Upper lobe of right lung (tissue), 1 donor: ENCODE measurements around the gene HNRNPAB. TPM values are rescaled to one million over a fixed set of nuclear protein-coding genes. Genes with fewer than 3 reads are reported as not detected.
A peak's percentile ranks its signal among the peaks of the same experiment; 100 is the strongest.

Experiments used
- ATAC-seq: fragments of 200-7000 bp; cut with Tn5 transposase; one replicate; pipeline ENCODE4 v1.9.1; 2020; ENCODE audit warnings: mild to moderate bottlenecking, moderate library complexity
- DNase-seq: peaks from one replicate; pipeline ENCODE4 v3.0.0-alpha.2; 2020
- H3K27ac ChIP-seq: fragments of 200-600 bp; one replicate; pipeline ENCODE4 v1.8.0; 2022
- H3K27me3 ChIP-seq: fragments of 200-600 bp; one replicate; pipeline ENCODE4 v1.8.0; 2022; ENCODE audit warnings: mild to moderate bottlenecking
- H3K36me3 ChIP-seq: fragments of 200-600 bp; one replicate; pipeline ENCODE4 v1.8.0; 2022
- H3K4me1 ChIP-seq: fragments of 200-600 bp; one replicate; pipeline ENCODE4 v1.8.0; 2022
- H3K4me3 ChIP-seq: fragments of 200-600 bp; one replicate; pipeline ENCODE4 v1.8.0; 2022; ENCODE audit warnings: mild to moderate bottlenecking
- H3K9me3 ChIP-seq: fragments of 200-600 bp; one replicate; pipeline ENCODE4 v1.8.0; 2022
- CTCF ChIP-seq: fragments of 200-600 bp; IDR thresholded peaks from one replicate; pipeline ENCODE4 v1.8.0; 2022; ENCODE audit warnings: antibody characterized with exemption
- intact Hi-C: fragments of 100-400 bp; cut with DNase I; formaldehyde crosslinking; loops from one replicate; pipeline ENCODE4 v1.11.0; 2022
- total RNA-seq: library from RNA; stranded (reverse); fragmentation: NEBNext Ultra II Directional; extraction: Animal tissue kit (Norgen Biotek cat#: 25700); gene quantifications from one replicate; pipeline ENCODE4 v1.2.1, GENCODE V29; 2021
- donor health status: DM: no; HTN: yes; CAD: no; lungs with severe emphysema.

Gene HNRNPAB
- total RNA-seq, 1 donor from 2014 or later: 116 TPM

GRCh38 chr5:178203670-178204181 lies 607 bp upstream of the HNRNPAB start:
- DNase-seq: no peak
- ATAC-seq: no peak
- peak overlapping the region; percentile 91 for H3K27ac ChIP-seq

GRCh38 chr5:178204935-178205748 lies 809 bp downstream of the HNRNPAB start:
- no peak for TF ChIP-seq CTCF
- Histone ChIP-seq H3K27ac (peak overlapping the region; percentile 91), H3K4me3 (peak overlapping the region; percentile 77), H3K4me1 (peaks cover 30% of the 10 kb centered on the region), H3K36me3 (peaks cover 41% of the 10 kb centered on the region), H3K9me3 (no peaks in the 10 kb centered on the region), H3K27me3 (no peaks in the 10 kb centered on the region)
- intact Hi-C loops: no loop called here
- ATAC-seq (peak; percentile 79), DNase-seq (peak; percentile 91)

More at GRCh38 chr5:178203670-178204181, 607 bp upstream of the HNRNPAB start:
- H3K27me3 ChIP-seq: no peaks in the 10 kb centered on the region
- H3K9me3 ChIP-seq: no peaks in the 10 kb centered on the region
- H3K4me1 ChIP-seq: peaks cover 30% of the 10 kb centered on the region
- peaks cover 27% of the 10 kb centered on the region for H3K36me3 ChIP-seq
- H3K4me3 ChIP-seq: peak overlapping the region; percentile 77
- intact Hi-C loops: no loop called here
- no peak for TF ChIP-seq CTCF

- no peak for TF ChIP-seq CTCF
- H3K27me3 ChIP-seq: no peaks in the 10 kb centered on the region
- peaks cover 30% of the 10 kb centered on the region for H3K4me1 ChIP-seq
- peak overlapping the region; percentile 77 for H3K4me3 ChIP-seq
- H3K27ac ChIP-seq: peak overlapping the region; percentile 91
- ATAC-seq: no peak
- H3K9me3 ChIP-seq: no peaks in the 10 kb centered on the region
- intact Hi-C loops: no loop called here
- H3K36me3 ChIP-seq: peaks cover 47% of the 10 kb centered on the region
- DNase-seq: no peak
These were observed 1.4 kb downstream of the HNRNPAB start for GRCh38 chr5:178205749-178206047.

- Histone ChIP-seq H3K9me3 (no peaks in the 10 kb centered on the region), H3K27me3 (no peaks in the 10 kb centered on the region), H3K27ac (peak overlapping the region; percentile 91), H3K4me1 (peaks cover 30% of the 10 kb centered on the region), H3K36me3 (peaks cover 54% of the 10 kb centered on the region), H3K4me3 (peak overlapping the region; percentile 77)
- intact Hi-C loops: no loop called here
- TF ChIP-seq CTCF: no peak
- DNase-seq (no peak), ATAC-seq (no peak)
These were observed 2.1 kb downstream of the HNRNPAB start for GRCh38 chr5:178206166-178207101.

- no peak overlapping the region for H3K27ac ChIP-seq
- peak; percentile 8 for ATAC-seq
- intact Hi-C loops: no loop called here
- no peaks in the 10 kb centered on the region for H3K27me3 ChIP-seq
- H3K36me3 ChIP-seq: peaks cover 64% of the 10 kb centered on the region
- DNase-seq: no peak
- peaks cover 30% of the 10 kb centered on the region for H3K4me1 ChIP-seq
- no peaks in the 10 kb centered on the region for H3K9me3 ChIP-seq
- no peak overlapping the region for H3K4me3 ChIP-seq
- TF ChIP-seq CTCF: no peak
These were observed 3.0 kb downstream of the HNRNPAB start for GRCh38 chr5:178207183-178207916.
